Measurements from ENCODE around the gene B3GNT5.

B3GNT5 gene

DNA sequence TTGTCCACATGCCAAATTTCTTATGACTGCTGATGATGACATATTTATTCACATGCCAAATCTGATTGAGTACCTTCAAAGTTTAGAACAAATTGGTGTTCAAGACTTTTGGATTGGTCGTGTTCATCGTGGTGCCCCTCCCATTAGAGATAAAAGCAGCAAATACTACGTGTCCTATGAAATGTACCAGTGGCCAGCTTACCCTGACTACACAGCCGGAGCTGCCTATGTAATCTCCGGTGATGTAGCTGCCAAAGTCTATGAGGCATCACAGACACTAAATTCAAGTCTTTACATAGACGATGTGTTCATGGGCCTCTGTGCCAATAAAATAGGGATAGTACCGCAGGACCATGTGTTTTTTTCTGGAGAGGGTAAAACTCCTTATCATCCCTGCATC, 17.3 kb downstream of the B3GNT5 start:
- H3K36me3 ChIP-seq: no peaks in the 10 kb centered on the region
- no peak overlapping the region for H3K27ac ChIP-seq
- H3K9ac ChIP-seq: no peak overlapping the region
- no peak for TF ChIP-seq Cebpa-rat (IDR thresholded peaks at IDR 0.05)
- H3K9me3 ChIP-seq: no peaks in the 10 kb centered on the region
- H3K27me3 ChIP-seq: no peaks in the 10 kb centered on the region
- H3K4me2 ChIP-seq: no peak overlapping the region
- H4K20me1 ChIP-seq: no peaks in the 10 kb centered on the region
- H3K4me1 ChIP-seq: peaks cover 5% of the 10 kb centered on the region
- H3K4me3 ChIP-seq: no peak overlapping the region

DNA sequence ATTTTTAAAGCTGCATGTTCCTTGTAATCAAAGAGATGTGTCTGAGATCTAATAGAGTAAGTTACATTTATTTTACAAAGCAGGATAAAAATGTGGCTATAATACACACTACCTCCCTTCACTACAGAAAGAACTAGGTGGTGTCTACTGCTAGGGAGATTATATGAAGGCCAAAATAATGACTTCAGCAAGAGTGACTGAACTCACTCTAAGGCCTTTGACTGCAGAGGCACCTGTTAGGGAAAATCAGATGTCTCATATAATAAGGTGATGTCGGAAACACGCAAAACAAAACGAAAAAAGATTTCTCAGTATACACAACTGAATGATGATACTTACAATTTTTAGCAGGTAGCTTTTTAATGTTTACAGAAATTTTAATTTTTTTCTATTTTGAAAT, 19.1 kb downstream of the B3GNT5 start:
- Histone ChIP-seq H3K4me2 (no peak overlapping the region), H3K4me1 (peaks cover 11% of the 10 kb centered on the region), H3K9me3 (no peaks in the 10 kb centered on the region), H3K9ac (no peak overlapping the region), H4K20me1 (no peaks in the 10 kb centered on the region), H3K27me3 (no peaks in the 10 kb centered on the region), H3K4me3 (no peak overlapping the region), H3K27ac (no peak overlapping the region), H3K36me3 (no peaks in the 10 kb centered on the region)
- TF ChIP-seq Cebpa-rat (IDR thresholded peaks at IDR 0.05): no peak

DNA sequence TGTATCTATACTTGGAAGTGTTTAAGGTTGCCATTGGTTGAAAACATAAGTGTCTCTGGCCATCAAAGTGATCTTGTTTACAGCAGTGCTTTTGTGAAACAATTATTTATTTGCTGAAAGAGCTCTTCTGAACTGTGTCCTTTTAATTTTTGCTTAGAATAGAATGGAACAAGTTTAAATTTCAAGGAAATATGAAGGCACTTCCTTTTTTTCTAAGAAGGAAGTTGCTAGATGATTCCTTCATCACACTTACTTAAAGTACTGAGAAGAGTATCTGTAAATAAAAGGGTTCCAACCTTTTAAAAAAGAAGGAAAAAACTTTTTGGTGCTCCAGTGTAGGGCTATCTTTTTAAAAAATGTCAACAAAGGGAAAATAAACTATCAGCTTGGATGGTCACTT, 19.7 kb downstream of the B3GNT5 start:
- Histone ChIP-seq H3K36me3 (no peaks in the 10 kb centered on the region), H3K27ac (no peak overlapping the region), H3K27me3 (no peaks in the 10 kb centered on the region), H3K4me3 (no peak overlapping the region), H3K9me3 (no peaks in the 10 kb centered on the region), H3K4me1 (peaks cover 11% of the 10 kb centered on the region), H3K4me2 (no peak overlapping the region), H4K20me1 (no peaks in the 10 kb centered on the region), H3K9ac (no peak overlapping the region)
- no peak for TF ChIP-seq Cebpa-rat (IDR thresholded peaks at IDR 0.05)

DNA sequence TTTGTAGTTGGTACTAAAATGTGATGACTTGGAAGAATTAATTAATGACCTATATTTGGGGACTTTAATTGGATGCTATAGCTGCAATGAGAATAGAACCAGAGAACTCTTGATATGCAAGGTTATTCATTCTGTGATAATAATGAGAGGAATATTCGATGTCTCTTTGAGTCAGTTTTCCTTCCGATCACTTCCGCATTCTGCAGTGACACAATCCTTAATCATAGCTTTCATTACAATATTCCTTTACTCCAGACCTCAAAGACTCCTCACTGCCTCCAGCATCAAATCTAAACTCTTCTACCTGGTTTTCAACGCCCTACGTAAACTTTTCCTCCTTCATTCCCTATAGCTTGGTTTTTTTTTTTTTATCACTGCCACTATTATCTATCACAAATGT, 21.6 kb downstream of the B3GNT5 start:
- TF ChIP-seq Cebpa-rat (IDR thresholded peaks at IDR 0.05): no peak
- H3K27ac ChIP-seq: no peak overlapping the region

DNA sequence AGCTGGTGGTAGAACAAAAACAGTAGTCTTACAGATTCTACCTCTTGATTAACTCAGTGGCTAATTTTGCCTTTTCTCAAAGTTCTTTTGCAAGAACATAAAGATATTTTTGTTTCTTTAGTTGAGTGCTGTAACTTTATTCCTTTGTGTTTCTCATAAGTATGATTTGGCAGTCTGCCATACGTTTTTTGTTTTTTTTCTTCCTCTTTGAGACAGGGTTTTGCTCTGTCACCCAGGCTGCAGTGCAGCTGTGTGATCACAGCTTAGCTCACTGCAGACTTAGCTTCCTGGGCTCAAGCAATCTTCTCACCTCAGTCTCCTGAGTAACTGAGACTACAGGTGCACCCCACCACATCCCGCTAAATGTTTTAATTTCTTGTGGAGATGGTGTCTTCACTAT, 22.4 kb downstream of the B3GNT5 start:
- no peak for TF ChIP-seq Cebpa-rat (IDR thresholded peaks at IDR 0.05)
- H3K27me3 ChIP-seq: no peaks in the 10 kb centered on the region
- H3K4me3 ChIP-seq: no peak overlapping the region
- H4K20me1 ChIP-seq: no peaks in the 10 kb centered on the region
- no peaks in the 10 kb centered on the region for H3K9me3 ChIP-seq
- H3K9ac ChIP-seq: no peak overlapping the region
- H3K4me1 ChIP-seq: peaks cover 15% of the 10 kb centered on the region
- H3K4me2 ChIP-seq: 0 out of 2 replicates have a peak overlapping the region, but pooled peaks have one; percentile 21
- H3K27ac ChIP-seq: no peak overlapping the region
- no peaks in the 10 kb centered on the region for H3K36me3 ChIP-seq

More for the DNA sequence above, 21.6 kb downstream of the B3GNT5 start:
- Histone ChIP-seq H3K9me3 (no peaks in the 10 kb centered on the region), H3K4me2 (no peak overlapping the region), H3K4me3 (no peak overlapping the region), H3K27me3 (no peaks in the 10 kb centered on the region), H3K4me1 (peaks cover 15% of the 10 kb centered on the region), H3K9ac (no peak overlapping the region), H4K20me1 (no peaks in the 10 kb centered on the region), H3K36me3 (no peaks in the 10 kb centered on the region)

DNA sequence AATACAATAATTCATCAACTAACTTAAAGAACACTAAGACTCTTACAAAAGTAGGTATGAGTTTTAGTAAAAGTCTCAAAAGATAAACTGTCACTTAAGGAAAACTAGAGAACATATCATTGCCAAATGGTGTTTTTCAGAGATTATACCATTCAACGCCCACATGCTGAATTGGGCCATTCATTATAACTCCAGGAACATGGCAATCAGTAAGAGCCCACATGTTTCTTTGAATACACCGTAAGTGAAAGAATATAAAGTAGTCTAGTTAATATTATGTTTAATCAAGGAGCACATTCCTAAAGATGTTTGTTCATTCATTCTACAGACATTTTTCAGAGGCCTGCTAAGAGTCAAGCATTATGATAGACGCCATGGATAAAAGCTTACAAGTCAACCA, 22.9 kb downstream of the B3GNT5 start:
- H4K20me1 ChIP-seq: no peaks in the 10 kb centered on the region
- H3K4me3 ChIP-seq: no peak overlapping the region
- no peak overlapping the region for H3K27ac ChIP-seq
- no peak overlapping the region for H3K9ac ChIP-seq
- no peaks in the 10 kb centered on the region for H3K36me3 ChIP-seq
- no peaks in the 10 kb centered on the region for H3K27me3 ChIP-seq
- H3K4me2 ChIP-seq: 0 out of 2 replicates have a peak overlapping the region, but pooled peaks have one; percentile 21
- H3K4me1 ChIP-seq: peaks cover 15% of the 10 kb centered on the region
- H3K9me3 ChIP-seq: no peaks in the 10 kb centered on the region
- no peak for TF ChIP-seq Cebpa-rat (IDR thresholded peaks at IDR 0.05)

DNA sequence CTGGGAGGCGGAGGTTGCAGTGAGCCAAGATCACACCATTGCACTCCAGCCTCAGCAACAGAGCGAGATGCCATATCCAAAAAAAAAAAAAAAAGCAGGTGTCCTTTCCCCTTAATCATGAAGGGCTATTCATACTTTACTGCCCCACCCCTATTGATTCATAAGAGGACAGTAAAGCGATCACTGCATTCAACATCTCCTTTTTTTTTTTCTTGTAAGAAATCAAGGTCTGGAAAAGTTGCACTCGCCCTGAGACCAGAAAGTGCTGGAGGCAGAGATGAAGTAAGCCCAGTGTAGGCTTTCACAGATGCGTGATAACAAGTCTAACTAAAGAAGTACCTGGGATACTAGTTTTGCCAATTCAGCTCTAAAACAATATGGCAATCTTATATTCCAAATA, 24.2 kb downstream of the B3GNT5 start:
- no peaks in the 10 kb centered on the region for H3K36me3 ChIP-seq
- no peak for TF ChIP-seq Cebpa-rat (IDR thresholded peaks at IDR 0.05)
- no peaks in the 10 kb centered on the region for H4K20me1 ChIP-seq
- H3K27ac ChIP-seq: no peak overlapping the region
- H3K4me2 ChIP-seq: no peak overlapping the region
- H3K4me1 ChIP-seq: peaks cover 15% of the 10 kb centered on the region
- H3K9ac ChIP-seq: no peak overlapping the region
- no peak overlapping the region for H3K4me3 ChIP-seq
- H3K27me3 ChIP-seq: no peaks in the 10 kb centered on the region
- H3K9me3 ChIP-seq: no peaks in the 10 kb centered on the region

DNA sequence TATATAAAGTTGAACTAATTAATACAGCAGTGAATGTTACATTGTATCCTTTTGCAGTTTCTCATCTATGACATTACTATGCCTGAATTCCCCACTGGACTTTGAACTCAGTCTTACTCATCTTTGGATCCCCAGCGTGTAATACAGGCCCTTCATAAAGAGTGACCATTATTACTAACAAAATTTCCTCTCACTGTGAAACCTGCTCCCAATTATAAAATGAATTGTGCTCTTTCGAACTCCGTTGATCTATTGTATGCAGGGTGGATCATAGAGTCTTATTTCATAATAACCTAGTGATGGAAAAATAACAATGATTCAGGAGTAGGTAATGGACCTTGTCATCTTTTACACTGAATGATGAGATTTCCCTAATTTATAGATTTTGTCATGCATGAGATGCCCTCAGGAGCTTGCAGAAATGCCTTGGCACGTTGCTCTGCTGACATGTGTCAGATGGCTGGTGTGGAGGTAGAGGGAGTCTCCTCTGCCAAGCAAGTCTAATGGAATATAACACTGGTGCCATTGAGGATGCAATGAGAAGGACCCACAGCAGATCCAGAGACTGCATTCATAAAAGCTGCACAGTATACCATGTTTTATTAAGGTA, 25.5 kb downstream of the B3GNT5 start:
- Histone ChIP-seq H3K4me3 (no peak overlapping the region), H3K9me3 (no peaks in the 10 kb centered on the region), H3K9ac (no peak overlapping the region), H4K20me1 (no peaks in the 10 kb centered on the region), H3K4me1 (peaks cover 15% of the 10 kb centered on the region), H3K27ac (no peak overlapping the region), H3K36me3 (no peaks in the 10 kb centered on the region), H3K4me2 (no peak overlapping the region), H3K27me3 (no peaks in the 10 kb centered on the region)
- no peak for TF ChIP-seq Cebpa-rat (IDR thresholded peaks at IDR 0.05)

DNA sequence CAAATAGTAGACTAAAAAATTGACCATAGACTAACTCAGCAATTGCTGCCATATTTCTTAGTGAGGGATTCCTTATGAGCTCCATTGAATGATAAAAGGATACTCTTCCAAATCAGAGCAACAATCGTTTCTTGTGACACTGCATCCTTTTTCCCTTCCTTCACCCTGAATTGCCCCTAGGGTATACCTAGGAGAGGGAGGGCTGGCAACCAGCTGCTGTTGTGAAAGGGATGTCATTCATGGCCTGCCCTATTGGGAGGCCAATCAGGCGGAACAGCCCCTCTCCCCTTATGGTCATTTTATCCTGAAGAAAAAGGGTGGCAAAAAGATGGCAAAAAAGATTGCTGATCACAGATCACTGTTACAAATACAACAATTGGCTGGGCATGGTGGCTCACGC, 26.3 kb downstream of the B3GNT5 start:
- H3K27ac ChIP-seq: no peak overlapping the region

DNA sequence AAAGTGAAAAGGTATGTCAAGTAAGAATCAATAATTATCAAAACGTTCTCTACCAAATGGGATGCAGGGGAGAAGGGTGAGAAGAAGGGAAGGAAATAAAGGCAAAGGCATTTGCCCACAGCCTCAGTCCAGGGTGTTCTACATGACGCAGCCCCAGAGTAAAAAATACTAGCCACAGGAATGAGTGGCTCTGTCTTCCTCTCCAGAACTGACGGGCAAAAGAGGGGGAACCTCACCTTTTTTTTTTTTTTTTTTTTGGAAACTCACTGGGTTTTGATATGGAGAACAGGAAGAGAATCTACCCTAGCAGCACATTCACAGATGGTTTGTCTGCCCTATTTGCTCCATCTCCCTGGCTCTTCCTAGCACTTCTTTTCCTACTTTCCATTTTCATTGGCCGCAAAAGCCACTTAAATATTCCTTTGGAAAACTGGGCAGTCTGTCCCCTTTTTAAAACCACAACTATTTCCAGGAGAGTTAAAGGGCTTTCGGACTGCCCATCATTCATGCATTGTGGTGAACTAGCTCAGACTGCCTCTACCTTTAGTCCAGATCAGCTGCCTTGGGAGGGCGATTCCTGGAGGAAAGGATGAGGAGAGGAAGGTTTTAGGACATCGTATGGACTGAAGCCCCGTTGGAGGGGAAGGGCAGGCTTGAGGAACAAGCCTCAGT, 28.2 kb downstream of the B3GNT5 start:
- Histone ChIP-seq H3K9ac (no peak overlapping the region), H3K9me3 (no peaks in the 10 kb centered on the region), H3K4me2 (no peak overlapping the region)

More for the DNA sequence above, 26.3 kb downstream of the B3GNT5 start:
- Histone ChIP-seq H3K9ac (no peak overlapping the region), H3K4me1 (peaks cover 15% of the 10 kb centered on the region), H4K20me1 (no peaks in the 10 kb centered on the region), H3K4me3 (no peak overlapping the region), H3K36me3 (no peaks in the 10 kb centered on the region), H3K9me3 (no peaks in the 10 kb centered on the region), H3K4me2 (no peak overlapping the region), H3K27me3 (no peaks in the 10 kb centered on the region)
- no peak for TF ChIP-seq Cebpa-rat (IDR thresholded peaks at IDR 0.05)

More for the DNA sequence above, 28.2 kb downstream of the B3GNT5 start:
- no peaks in the 10 kb centered on the region for H3K27me3 ChIP-seq
- no peak overlapping the region for H3K27ac ChIP-seq
- H3K4me3 ChIP-seq: no peak overlapping the region
- no peaks in the 10 kb centered on the region for H4K20me1 ChIP-seq
- TF ChIP-seq Cebpa-rat (IDR thresholded peaks at IDR 0.05): no peak
- H3K4me1 ChIP-seq: peaks cover 14% of the 10 kb centered on the region; the same call in 1 of the 2 replicates
- no peaks in the 10 kb centered on the region for H3K36me3 ChIP-seq
